ENCODE data around the gene CRYGC.

Gene CRYGC

GRCh38 chr2:208097313-208097712 is 32.3 kb downstream of the CRYGC start:
- no peak for DNase-seq

- no peak for DNase-seq
These were observed 33.5 kb downstream of the CRYGC start for GRCh38 chr2:208096080-208096479.

DNA sequence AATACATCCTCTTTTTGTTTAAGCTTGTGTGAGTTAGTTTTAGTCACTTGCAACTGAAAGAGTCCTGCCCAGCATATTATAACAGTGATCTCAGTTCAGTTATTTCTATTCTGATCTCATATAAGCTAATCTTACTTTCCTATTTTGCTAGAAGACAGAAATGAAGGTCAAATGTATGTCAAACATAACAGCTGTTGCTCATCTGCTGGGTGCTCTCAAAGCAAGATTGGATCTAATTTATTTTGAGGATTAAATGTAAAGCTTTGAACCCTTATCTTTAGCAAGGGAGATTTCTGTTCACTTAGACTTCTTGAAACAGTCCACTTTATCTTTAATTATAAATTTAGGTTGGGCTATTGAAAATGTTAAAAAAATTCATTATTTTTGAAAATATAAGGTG is 36.5 kb downstream of the CRYGC start:
- DNase-seq: no peak

DNA sequence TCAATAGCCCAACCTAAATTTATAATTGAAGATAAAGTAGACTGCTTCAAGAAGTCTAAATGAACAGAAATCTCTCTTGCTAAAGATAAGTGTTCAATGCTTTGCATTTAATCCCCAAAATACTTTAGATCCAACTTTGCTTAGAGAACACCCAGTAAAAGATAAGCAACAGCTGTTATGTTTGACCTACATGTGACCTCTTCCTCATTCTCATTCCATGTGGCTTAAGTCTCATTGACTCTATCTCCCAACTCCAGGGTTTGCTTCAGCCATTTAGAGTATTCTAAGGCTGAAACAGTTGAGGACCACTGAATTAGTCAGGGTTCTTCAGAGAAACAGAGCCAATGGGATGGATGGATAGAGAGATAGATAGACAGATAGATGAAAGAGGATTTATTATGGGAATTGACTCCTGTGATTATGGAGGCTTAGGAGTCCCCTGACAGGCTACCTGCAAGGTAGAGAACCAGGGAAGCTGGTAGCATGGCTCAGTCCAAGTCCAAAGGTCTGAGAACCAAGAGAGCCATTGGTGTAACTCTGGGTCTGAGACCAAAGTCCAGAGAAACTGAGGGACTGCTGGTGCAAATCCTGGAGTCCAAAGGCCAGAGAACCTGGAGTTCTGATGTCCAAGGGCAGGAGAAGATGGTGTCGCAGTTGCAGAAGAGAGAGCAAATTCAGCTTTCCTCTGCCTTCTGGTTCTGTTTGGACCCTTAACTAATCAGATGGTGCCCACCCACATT is 37.4 kb downstream of the CRYGC start:
- no peak for DNase-seq

GRCh38 chr2:208090420-208090819 is 39.2 kb downstream of the CRYGC start:
- no peak for DNase-seq

GRCh38 chr2:208086029-208086428 is 43.6 kb downstream of the CRYGC start:
- no peak for DNase-seq

DNA sequence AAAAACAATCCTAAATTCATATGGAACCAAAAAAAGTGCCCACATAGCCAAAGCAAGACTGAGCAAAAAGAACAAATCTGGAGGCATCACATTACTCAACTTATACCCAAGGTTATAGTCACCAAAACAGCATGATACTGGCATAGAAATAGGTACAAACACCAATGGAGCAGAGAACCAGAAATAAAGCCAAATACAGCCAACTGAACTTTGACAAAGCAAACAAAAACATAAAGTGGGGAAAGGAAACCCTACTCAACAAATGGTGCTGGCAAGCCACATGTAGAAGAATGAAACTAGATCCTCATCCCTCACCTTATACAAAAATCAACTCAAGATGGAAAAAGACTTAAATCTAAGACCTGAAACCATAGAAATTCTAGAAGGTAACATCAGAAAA is 45.8 kb downstream of the CRYGC start:
- DNase-seq: no peak
